Liver (tissue), 9 donors: ENCODE measurements around the gene GRK1. TPM values are rescaled to one million over a fixed set of nuclear protein-coding genes. Genes with fewer than 3 reads are reported as not detected.

ENCODE experiments used
- DNase-seq: peaks from one replicate; pipeline ENCODE4 v3.0.0-alpha.2; 2017; ENCODE audit warnings: low spot score
- H3K27ac ChIP-seq, 2 donors: one replicate each; pipeline ENCODE4 v1.7.0; 2013; ENCODE audit warnings: inconsistent platforms in 2 of 2, low read length in 2 of 2, control low read depth in 1 of 2, low read depth in 1 of 2, mild to moderate bottlenecking in 1 of 2
- H3K27me3 ChIP-seq, 4 donors: one replicate each; pipeline versions ENCODE4 v1.6.1 to v1.7.0; 2013; ENCODE audit warnings: low read length in 3 of 4, inconsistent platforms in 1 of 4, mild to moderate bottlenecking in 1 of 4, moderate library complexity in 1 of 4; ENCODE audit not compliant: control insufficient read depth in 4 of 4, insufficient read depth in 4 of 4
- H3K36me3 ChIP-seq, 4 donors: one replicate each; pipeline versions ENCODE4 v1.6.1 to v1.7.0; 2013; ENCODE audit warnings: low read length in 3 of 4, mild to moderate bottlenecking in 3 of 4, low read depth in 1 of 4, moderate library complexity in 1 of 4; ENCODE audit not compliant: control insufficient read depth in 4 of 4, insufficient read depth in 3 of 4
- H3K4me1 ChIP-seq, 4 donors: one replicate each; pipeline versions ENCODE4 v1.6.1 to v1.7.0; 2013; ENCODE audit warnings: low read length in 3 of 4, mild to moderate bottlenecking in 3 of 4, moderate library complexity in 1 of 4; ENCODE audit not compliant: control insufficient read depth in 4 of 4, insufficient read depth in 4 of 4
- H3K4me3 ChIP-seq, 3 donors: one replicate each; pipeline versions ENCODE4 v1.6.1 to v1.7.0; 2013; ENCODE audit warnings: low read length in 3 of 3, control low read depth in 1 of 3, low read depth in 1 of 3, mild to moderate bottlenecking in 1 of 3
- H3K9ac ChIP-seq, 2 donors: one replicate each; pipeline ENCODE4 v1.7.0; 2013; ENCODE audit warnings: low read length in 2 of 2, mild to moderate bottlenecking in 2 of 2, moderate library complexity in 2 of 2, control low read depth in 1 of 2, low read depth in 1 of 2
- H3K9me3 ChIP-seq, 4 donors: one replicate each; pipeline versions ENCODE4 v1.6.1 to v1.7.0; 2013; ENCODE audit warnings: low read length in 3 of 4; ENCODE audit not compliant: control insufficient read depth in 4 of 4
- ATF3 ChIP-seq: IDR thresholded peaks from 2 replicates; pipeline ENCODE4 v1.6.1; 2016; ENCODE audit warnings: antibody characterized with exemption
- EGR1 ChIP-seq, 2 donors: IDR thresholded peaks; 2 replicates each; pipeline ENCODE4 v1.6.1; 2016 to 2018; ENCODE audit warnings: antibody characterized with exemption in 2 of 2, low read depth in 2 of 2
- FOXA2 ChIP-seq: IDR thresholded peaks from 2 replicates; pipeline ENCODE4 v1.6.1; 2016; ENCODE audit warnings: antibody characterized with exemption
- GABPA ChIP-seq, 2 donors: IDR thresholded peaks in 1 of 2; conservative IDR thresholded peaks in 1 of 2; 2 replicates each; pipeline ENCODE4 v1.6.1; 2016; ENCODE audit warnings: antibody characterized with exemption in 2 of 2, mild to moderate bottlenecking in 1 of 2, moderate library complexity in 1 of 2
- HNF4G ChIP-seq: IDR thresholded peaks from 2 replicates; pipeline ENCODE4 v1.6.1; 2016; ENCODE audit warnings: antibody characterized with exemption
- MAX ChIP-seq: IDR thresholded peaks from 2 replicates; pipeline ENCODE4 v1.6.1; 2016; ENCODE audit warnings: antibody characterized with exemption
- NR2F2 ChIP-seq: IDR thresholded peaks from 2 replicates; pipeline ENCODE4 v1.6.1; 2016; ENCODE audit warnings: antibody characterized with exemption
- RAD21 ChIP-seq, 2 donors: IDR thresholded peaks; 2 replicates each; pipeline ENCODE4 v1.6.1; 2016; ENCODE audit warnings: antibody characterized with exemption in 2 of 2, mild to moderate bottlenecking in 2 of 2
- REST ChIP-seq: IDR thresholded peaks from 2 replicates; pipeline ENCODE4 v1.6.1; 2016; ENCODE audit warnings: antibody characterized with exemption, mild to moderate bottlenecking
- RXRA ChIP-seq, 2 donors: IDR thresholded peaks; 2 replicates each; pipeline ENCODE4 v1.6.1; 2017 to 2018; ENCODE audit warnings: antibody characterized with exemption in 2 of 2, mild to moderate bottlenecking in 1 of 2
- SP1 ChIP-seq: IDR thresholded peaks from 2 replicates; pipeline ENCODE4 v1.6.1; 2018; ENCODE audit warnings: antibody characterized with exemption, mild to moderate bottlenecking
- ZBTB33 ChIP-seq: IDR thresholded peaks from 2 replicates; pipeline ENCODE4 v1.6.1; 2016; ENCODE audit warnings: antibody characterized with exemption
- WGBS: extraction: QIAGEN DNeasy Blood & Tissue Kit; methylation state at CpG from one replicate; pipeline ENCODE4 v1.1.7; 2013; 5-methylcytosine and 5-hydroxymethylcytosine counted together
- polyA plus RNA-seq, 2 donors: library from polyadenylated mRNA; stranded (reverse) in 1 of 2; unstranded in 1 of 2; fragments of 200-250 nt in 1 of 2; fragments of >200 nt in 1 of 2; fragmentation: Nextera tagmentation in 1 of 2; extraction: Ambion mirVana in 1 of 2; gene quantifications; one replicate each; pipeline versions ENCODE4 v1.2.1 to v1.2.3, GENCODE V29; 2013 to 2015
- total RNA-seq, 2 donors: library from RNA; depleted of rRNA; stranded (reverse); fragments of >200 nt; gene quantifications; one replicate each; pipeline ENCODE4 v1.2.3, GENCODE V29; 2014
- TF ChIP-seq, protein P1 (sequence below): fragments of 150-350 bp; IDR thresholded peaks from 2 replicates; pipeline ENCODE4 v1.5.1; 2017; ENCODE audit warnings: improper control_type of control experiment, low read depth, low read length; ENCODE audit not compliant: missing input control
- donor health status: healthy.
- donor health status: healthy.
- donor health status: healthy.
- donor health status: healthy.
- donor health status: healthy.

The GRK1 gene
- total and polyA plus RNA-seq, 4 donors = 0.05 TPM; not detected in 3

DNA sequence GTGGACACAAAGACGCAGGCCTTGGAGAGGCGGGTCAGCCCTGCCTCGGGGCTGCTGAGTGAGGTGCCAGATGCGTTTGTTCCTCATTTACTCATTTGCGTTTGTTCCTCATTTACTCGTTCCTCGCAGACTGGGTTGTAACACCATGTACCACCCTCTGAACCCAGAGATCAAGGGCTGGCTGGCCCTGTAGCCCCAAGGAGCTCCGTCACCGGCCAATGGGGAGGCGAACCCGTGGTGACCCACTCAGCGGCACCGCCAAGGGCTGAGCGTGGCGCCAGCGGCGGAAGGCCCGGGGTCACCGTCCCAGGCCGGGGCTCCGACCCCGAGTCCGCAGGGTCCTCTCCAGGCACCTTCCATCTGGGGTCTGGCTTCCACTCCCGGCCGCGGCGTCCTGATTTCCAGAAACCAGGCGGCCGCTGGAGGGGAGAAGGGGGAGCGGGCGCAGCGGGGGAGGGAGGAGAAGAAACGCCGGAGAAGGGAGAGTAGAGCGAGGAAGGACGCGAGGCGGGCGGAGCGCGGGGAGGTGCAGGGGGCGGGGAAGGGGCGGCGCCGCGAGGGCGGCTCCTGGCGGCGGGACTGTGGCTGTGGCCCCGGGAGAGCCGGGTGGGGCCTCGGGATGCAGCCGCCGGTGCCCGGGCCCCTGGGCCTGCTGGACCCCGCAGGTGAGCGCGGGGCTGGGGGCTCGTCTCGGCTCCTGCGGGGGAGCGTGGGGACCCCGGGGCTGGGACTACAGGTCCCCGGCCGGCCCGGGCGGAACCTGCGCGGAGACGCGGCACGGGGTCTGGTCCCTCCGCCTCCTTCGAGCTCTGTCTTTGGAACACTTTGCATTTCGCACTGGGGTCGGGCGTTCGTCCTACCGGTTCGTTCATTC, 91.9 kb downstream of the GRK1 start, which contains the start of gene TMEM255B (continued):
- no peak for TF ChIP-seq REST

DNA sequence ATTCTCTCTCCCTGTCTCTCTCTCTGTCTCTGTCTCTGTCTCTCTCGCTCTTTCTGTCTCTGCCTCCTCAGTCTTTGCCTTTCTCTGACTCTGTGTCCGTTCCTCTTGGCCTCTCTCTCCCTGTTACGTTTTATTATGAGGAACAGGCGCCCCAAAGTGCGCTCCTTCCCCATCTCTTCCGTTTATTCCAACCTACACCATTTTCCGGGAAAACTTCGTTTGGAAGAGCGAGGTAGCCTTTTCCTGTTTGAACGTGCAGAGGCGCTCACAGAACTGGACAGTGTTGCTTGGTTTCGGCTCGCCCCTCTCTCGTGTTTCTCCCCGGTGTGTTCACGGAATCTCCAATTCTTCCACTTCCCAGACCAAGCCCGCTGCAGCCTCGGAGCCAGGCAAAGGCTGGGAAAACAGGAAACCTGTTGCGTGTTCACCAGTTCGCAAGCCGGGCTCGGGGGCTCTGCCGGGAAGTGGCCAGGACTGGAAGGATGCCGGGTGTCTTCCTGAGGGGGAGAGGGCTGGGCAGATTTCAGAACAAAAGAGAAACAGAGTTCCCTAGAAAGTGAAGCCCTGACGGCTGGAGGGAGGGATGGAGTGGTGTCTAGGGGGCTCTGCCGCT, 92.6 kb downstream of the GRK1 start:
- H3K9me3 ChIP-seq = no peaks in the 10 kb centered on the region
- TF ChIP-seq RXRA (IDR thresholded peaks at IDR 0.05) (no peak), NR2F2 (peak; percentile 61)
- peak overlapping the region in 1 of 2 donors; percentile 5 for H3K9ac ChIP-seq
- H3K27ac ChIP-seq = peak overlapping the region; percentile 73 to 79
- H3K36me3 ChIP-seq = peaks cover 0 to 3% (median 0%) of the 10 kb centered on the region in 4 donors
- H3K27me3 ChIP-seq = peaks cover 0 to 15% (median 1%) of the 10 kb centered on the region in 4 donors
- peaks cover 0 to 22% (median 13%) of the 10 kb centered on the region in 4 donors for H3K4me1 ChIP-seq
- no peak for DNase-seq
- 4% methylated on average over 26 of the region's 26 CpGs for WGBS
- H3K4me3 ChIP-seq = peak overlapping the region; percentile 50 to 69 (median 64)

DNA sequence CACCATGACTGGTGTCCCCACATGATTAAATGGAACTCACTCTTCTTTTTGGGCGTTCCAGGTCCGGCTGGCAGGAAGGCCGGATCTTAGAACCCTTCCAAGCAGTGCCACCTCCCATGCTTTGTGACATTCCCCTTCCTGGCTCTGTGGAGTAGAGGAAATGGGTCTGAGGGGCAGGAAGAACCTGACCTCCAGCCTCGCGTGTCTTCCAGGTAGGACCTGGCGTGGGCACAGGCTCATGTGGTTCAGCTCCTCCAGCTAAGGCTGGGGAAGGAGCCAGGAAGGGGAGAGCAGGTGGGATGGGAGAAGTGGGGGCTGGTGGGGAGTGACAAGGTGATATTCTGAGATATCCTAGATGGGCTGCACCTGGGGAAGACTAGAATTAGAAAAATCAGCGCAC, 94.1 kb downstream of the GRK1 start:
- peaks cover 0 to 3% (median 0%) of the 10 kb centered on the region in 4 donors for H3K36me3 ChIP-seq
- H3K4me3 ChIP-seq = no peak overlapping the region
- H3K27me3 ChIP-seq = peaks cover 0 to 15% (median 1%) of the 10 kb centered on the region in 4 donors
- H3K9ac ChIP-seq = no peak overlapping the region
- 78% methylated on average over 7 of the region's 7 CpGs for WGBS
- peaks cover 0 to 22% (median 13%) of the 10 kb centered on the region in 4 donors for H3K4me1 ChIP-seq
- H3K9me3 ChIP-seq = no peaks in the 10 kb centered on the region
- no peak overlapping the region for H3K27ac ChIP-seq
- no peak for DNase-seq
- TF ChIP-seq ZBTB33 (no peak), SP1 (no peak), RXRA (IDR thresholded peaks at IDR 0.05) (no peak), GABPA (IDR thresholded peaks at IDR 0.05 in 1 of 2, conservative IDR thresholded peaks at IDR 0.05 in 1 of 2) (no peak), FOXA2 (no peak), ATF3 (no peak), RAD21 (IDR thresholded peaks at IDR 0.05) (no peak), HNF4G (no peak), MAX (no peak), EGR1 (IDR thresholded peaks at IDR 0.05; ENCODE audit: low read depth in 2 of 2) (no peak)
- TF ChIP-seq, protein P1, sequence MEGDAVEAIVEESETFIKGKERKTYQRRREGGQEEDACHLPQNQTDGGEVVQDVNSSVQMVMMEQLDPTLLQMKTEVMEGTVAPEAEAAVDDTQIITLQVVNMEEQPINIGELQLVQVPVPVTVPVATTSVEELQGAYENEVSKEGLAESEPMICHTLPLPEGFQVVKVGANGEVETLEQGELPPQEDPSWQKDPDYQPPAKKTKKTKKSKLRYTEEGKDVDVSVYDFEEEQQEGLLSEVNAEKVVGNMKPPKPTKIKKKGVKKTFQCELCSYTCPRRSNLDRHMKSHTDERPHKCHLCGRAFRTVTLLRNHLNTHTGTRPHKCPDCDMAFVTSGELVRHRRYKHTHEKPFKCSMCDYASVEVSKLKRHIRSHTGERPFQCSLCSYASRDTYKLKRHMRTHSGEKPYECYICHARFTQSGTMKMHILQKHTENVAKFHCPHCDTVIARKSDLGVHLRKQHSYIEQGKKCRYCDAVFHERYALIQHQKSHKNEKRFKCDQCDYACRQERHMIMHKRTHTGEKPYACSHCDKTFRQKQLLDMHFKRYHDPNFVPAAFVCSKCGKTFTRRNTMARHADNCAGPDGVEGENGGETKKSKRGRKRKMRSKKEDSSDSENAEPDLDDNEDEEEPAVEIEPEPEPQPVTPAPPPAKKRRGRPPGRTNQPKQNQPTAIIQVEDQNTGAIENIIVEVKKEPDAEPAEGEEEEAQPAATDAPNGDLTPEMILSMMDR = no peak
